ENCODE measurements around the gene AKR1C3.
"Not testable (repeated sequence)": the region's sequence is repeated elsewhere in the genome, so short reads cannot be mapped to it uniquely, and the experiment has no call there.

Gene AKR1C3

DNA sequence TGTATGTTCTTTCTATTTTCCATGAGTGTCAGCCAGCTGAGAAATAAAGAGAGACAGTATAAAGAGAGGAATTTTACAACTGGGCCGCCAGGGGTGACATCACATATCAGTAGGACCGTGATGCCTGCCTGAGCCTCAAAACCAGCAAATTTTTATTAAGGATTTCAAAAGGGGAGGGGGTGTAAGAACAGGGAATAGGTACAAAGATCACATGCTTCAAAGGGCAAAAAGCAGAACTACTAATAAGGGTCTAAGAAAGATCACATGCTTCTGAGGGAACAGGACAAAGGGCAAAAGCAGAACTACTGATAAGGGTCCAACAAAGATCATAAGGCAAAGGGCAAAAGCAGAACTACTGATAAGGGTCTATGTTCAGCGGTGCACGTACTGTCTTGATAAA is 43.5 kb downstream of the AKR1C3 start:
- not testable (repeated sequence) for DNase-seq (ENCODE audit: low read depth)

DNA sequence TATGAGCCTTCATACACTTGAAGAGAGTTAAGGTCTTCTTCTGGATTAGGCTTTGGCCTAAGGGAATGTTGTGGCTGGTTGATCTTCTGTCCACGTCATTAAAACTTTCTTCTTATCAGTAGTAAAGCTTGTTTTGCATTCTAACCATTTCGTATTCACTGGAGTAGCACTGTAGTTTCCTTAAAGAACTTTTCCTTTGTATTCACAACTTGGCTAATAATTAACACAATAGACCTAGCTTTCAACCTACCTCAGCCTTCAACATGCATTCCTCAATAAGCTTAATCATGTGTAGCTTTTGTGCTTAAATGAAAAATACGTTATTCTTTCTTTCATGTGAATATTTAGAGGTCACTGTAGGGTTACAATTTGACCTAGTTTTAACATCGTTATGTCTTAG is 48.0 kb downstream of the AKR1C3 start:
- DNase-seq (ENCODE audit: low read depth), result no peak

DNA sequence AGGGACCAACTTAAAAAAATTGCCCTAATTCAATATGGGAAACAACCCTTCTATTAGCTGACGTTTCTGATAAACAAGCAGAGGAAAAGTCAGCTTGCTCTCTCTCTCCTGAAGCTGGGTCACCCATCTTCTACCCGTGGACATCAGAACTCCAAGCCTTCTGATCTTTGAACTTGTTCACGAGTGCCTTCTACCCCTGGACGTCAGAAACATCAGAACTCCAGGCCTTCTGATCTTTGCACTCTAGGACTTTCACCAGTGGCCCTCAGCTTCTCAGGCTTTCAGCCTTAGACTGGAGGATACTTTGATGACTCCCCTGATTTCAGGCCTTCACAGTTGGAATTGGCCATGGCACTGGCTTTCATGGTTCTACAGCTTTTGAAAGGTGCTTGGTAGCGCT is 48.9 kb downstream of the AKR1C3 start:
- no peak for DNase-seq (ENCODE audit: low read depth)

DNA sequence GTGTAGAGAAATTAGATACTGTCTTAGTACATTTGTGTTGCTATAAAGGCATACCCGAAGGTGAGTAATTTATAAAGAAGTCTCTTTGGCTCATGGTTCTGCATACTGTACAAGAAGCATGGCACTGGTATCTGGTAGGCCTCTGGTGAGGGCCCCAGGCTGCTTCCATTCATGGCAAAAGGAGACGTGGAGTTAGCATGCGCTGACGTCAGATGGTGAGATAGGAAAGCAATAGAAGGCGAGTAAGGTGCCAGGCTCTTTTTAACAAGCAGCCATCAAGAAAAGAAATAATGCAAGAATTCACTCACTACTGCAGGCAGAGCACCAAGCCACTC is 52.7 kb downstream of the AKR1C3 start:
- DNase-seq (ENCODE audit: low read depth), result no peak

DNA sequence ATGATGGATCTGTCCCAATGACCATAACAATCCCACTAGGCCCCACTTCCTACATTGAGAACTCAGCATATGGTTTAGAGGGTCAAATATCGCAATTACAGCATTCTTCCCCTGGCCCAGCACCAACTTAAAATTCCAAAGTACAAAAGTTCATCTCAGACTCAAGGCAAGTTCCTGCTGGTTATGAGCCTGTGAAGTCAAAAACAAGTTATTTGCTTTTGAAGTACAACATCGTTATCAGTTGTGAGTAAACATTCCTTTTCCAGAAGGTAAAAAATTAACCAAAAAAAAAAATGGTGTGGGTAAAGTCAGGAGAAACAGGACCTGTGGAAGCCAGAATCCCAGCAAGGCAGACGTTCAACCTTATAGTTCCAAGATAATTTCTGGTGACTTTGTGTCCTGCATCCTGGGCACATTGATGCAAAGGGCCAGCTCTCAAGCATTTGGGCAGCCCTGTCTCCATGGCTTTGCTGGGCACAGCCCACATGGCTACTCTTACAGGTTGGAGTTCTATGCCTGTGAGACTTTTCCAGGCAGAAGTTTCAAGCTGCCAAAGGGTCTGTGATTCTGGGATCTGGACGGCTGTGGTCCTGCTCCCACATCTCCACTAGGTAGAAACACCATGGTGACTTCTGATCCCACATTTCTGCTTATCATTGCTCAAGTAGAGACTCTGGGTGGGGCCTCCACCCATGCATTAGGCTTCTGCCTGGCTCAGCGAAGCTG is 53.2 kb downstream of the AKR1C3 start:
- no peak for DNase-seq (ENCODE audit: low read depth)

DNA sequence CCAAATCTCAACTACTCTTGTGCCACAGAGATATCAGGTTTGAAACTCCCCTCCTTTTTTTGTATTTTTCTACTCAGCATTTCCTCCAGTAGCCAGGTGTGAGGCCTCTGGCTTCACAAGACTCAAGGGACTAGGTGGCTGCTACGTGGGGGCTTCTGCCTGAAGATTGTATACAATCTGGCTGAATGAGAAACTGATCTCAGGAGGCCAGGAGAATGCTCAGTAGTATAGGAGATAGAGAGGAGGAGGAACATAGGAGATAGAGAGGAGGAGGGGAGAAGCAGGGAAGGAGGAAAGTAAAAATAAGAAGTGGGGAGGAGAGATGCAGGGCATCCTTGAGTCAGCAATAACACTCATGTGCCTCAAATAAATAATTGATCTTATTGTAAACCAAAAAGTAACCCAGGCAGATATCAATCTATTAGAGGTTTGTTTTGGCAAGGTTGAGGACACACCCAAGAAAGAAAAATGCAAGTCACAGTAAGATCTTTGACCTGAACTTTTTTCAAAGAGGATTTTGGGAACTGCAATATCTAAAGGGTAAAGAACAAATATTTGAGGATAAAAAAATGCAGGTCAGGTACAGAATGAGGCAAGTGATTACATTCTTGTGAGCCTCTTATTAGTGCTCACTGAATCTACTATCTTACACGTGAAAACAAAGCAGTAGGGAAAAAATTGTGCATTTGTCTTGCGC is 53.9 kb downstream of the AKR1C3 start:
- no peak for DNase-seq (ENCODE audit: low read depth)

DNA sequence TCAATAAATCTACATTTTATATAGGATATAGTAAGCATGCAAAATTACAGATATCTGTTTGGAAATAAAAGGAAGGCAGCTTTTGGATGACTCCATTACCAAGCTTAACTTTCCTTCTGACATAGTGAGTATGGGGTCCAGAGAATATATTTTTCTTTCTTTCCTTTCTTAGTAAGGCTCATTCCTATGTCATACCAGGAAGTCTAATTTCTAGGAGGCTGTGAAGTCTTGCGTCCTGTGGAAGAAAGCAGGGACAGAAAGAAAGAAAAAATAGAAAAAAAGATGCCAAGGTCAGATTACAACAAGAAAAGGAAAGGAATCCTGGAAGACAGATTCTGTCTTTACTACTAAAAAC is 54.4 kb downstream of the AKR1C3 start:
- DNase-seq (ENCODE audit: low read depth), result no peak

DNA sequence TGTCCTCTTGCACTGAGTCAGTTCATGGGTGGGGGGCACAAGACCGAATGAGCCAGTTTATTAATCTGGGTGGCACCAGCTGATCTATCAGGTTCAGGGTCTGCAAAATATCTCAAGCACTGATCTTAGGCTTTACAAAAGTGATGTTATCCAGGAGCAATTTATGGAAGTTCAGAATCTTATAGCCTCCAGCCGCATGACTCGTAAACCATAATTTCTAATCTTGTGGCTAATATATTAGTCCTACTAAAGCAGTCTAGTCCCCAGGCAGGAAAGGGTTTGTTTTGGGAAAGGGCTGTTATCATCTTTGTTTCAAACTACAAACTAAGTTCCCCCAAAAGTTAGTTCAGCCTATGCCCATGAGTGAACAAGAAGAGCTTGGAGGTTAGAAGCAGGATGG is 56.9 kb downstream of the AKR1C3 start:
- DNase-seq (ENCODE audit: low read depth), result peak; percentile 68

DNA sequence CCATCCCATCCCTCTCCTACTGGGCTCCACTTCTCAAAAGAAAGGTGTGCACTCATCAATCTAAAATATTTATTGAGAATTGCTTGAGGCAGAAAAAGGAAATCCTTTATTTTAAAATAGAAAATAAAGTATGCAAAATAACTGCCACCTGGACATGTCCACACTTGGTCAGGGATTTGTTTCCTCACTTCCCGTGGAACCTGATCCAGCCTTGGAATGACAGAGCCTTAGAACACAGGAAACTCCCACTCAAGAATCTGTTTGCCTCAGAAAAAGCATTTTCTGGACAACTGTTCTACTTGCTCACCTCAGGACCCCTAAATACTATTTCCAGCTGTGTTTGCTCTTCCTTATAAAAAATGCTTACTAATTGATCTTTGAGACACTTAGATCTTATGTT is 61.7 kb downstream of the AKR1C3 start:
- no peak for DNase-seq (ENCODE audit: low read depth)
